Dendritic cell treated with granulocyte-macrophage colony-stimulating factor and Interleukin-4, amounts not matched to agents 40 ng/mL and 50 ng/mL, for 4 days (primary cell): ENCODE data around the gene DUSP23.

Experiments used
- H3K27ac Mint-ChIP-seq: one replicate; pipeline ENCODE4 v1.8.0; 2022; ENCODE audit warnings: mild to moderate bottlenecking, mixed read lengths
- H3K27me3 Mint-ChIP-seq: one replicate; pipeline ENCODE4 v1.8.0; 2022; ENCODE audit warnings: mild to moderate bottlenecking, mixed read lengths
- H3K36me3 Mint-ChIP-seq: one replicate; pipeline ENCODE4 v1.8.0; 2022; ENCODE audit warnings: low read depth, mixed read lengths
- H3K4me1 Mint-ChIP-seq: one replicate; pipeline ENCODE4 v1.8.0; 2022; ENCODE audit warnings: low read depth, mixed read lengths
- H3K4me3 Mint-ChIP-seq: one replicate; pipeline ENCODE4 v1.8.0; 2022; ENCODE audit warnings: mild to moderate bottlenecking, moderate library complexity, mixed read lengths
- H3K9me3 Mint-ChIP-seq: one replicate; pipeline ENCODE4 v1.8.0; 2022; ENCODE audit warnings: mixed read lengths
- intact Hi-C: fragments of 100-400 bp; cut with micrococcal nuclease; formaldehyde crosslinking; loops from one replicate; pipeline ENCODE4 v1.15.0; 2022

DUSP23 gene

GRCh38 chr1:159798893-159799292 lies 18.1 kb downstream of the DUSP23 start:
- Mint-ChIP-seq H3K36me3 (no peaks in the 10 kb centered on the region), H3K27me3 (peaks cover 13% of the 10 kb centered on the region), H3K4me3 (no peak overlapping the region), H3K9me3 (no peaks in the 10 kb centered on the region), H3K4me1 (peaks cover 52% of the 10 kb centered on the region), H3K27ac (no peak overlapping the region)
- intact Hi-C loops = loop anchor here (1.0 to 5.0 kb wide), 4 partner anchors 30 to 642 kb away; no protein-coding TSS in a partner anchor

GRCh38 chr1:159799446-159799985 lies 18.8 kb downstream of the DUSP23 start:
- H3K9me3 Mint-ChIP-seq = no peaks in the 10 kb centered on the region
- H3K27me3 Mint-ChIP-seq = peaks cover 14% of the 10 kb centered on the region
- H3K27ac Mint-ChIP-seq = no peak overlapping the region
- intact Hi-C loops = loop anchor here (1.0 to 5.0 kb wide), 3 partner anchors 30 to 642 kb away; no protein-coding TSS in a partner anchor
- no peak overlapping the region for H3K4me3 Mint-ChIP-seq
- H3K36me3 Mint-ChIP-seq = no peaks in the 10 kb centered on the region
- peaks cover 58% of the 10 kb centered on the region for H3K4me1 Mint-ChIP-seq

GRCh38 chr1:159800177-159800930 lies 19.6 kb downstream of the DUSP23 start:
- H3K9me3 Mint-ChIP-seq = no peaks in the 10 kb centered on the region
- H3K27me3 Mint-ChIP-seq = peaks cover 14% of the 10 kb centered on the region
- peaks cover 62% of the 10 kb centered on the region for H3K4me1 Mint-ChIP-seq
- no peak overlapping the region for H3K4me3 Mint-ChIP-seq
- intact Hi-C loops = no loop called here
- H3K27ac Mint-ChIP-seq = no peak overlapping the region
- H3K36me3 Mint-ChIP-seq = no peaks in the 10 kb centered on the region

GRCh38 chr1:159802111-159802510 lies 21.3 kb downstream of the DUSP23 start, which contains the start of gene FCRL6:
Gene FCRL6 (plus strand): TSS chr1:159802360. CDS start chr1:159802425, 65 bp downstream.
- Mint-ChIP-seq H3K27me3 (peaks cover 8% of the 10 kb centered on the region), H3K4me3 (peak within 1 kb of the TSS; percentile 33), H3K36me3 (peaks cover 9% of the 10 kb centered on the region), H3K27ac (peak within 1 kb of the TSS; percentile 11), H3K9me3 (no peaks in the 10 kb centered on the region), H3K4me1 (peaks cover 79% of the 10 kb centered on the region)
- intact Hi-C loops = no loop called here

- peak overlapping the region; percentile 45 for H3K27ac Mint-ChIP-seq
- H3K9me3 Mint-ChIP-seq = no peaks in the 10 kb centered on the region
- intact Hi-C loops = no loop called here
- no peak overlapping the region for H3K4me3 Mint-ChIP-seq
- peaks cover 25% of the 10 kb centered on the region for H3K36me3 Mint-ChIP-seq
- peaks cover 82% of the 10 kb centered on the region for H3K4me1 Mint-ChIP-seq
- peaks cover 11% of the 10 kb centered on the region for H3K27me3 Mint-ChIP-seq
Observed at GRCh38 chr1:159803956-159804689, 23.4 kb downstream of the DUSP23 start.

- Mint-ChIP-seq H3K27me3 (peaks cover 11% of the 10 kb centered on the region), H3K4me1 (peaks cover 77% of the 10 kb centered on the region), H3K4me3 (no peak overlapping the region), H3K9me3 (no peaks in the 10 kb centered on the region), H3K36me3 (peaks cover 33% of the 10 kb centered on the region), H3K27ac (no peak overlapping the region)
- intact Hi-C loops = no loop called here
Observed at GRCh38 chr1:159804924-159805323, 24.2 kb downstream of the DUSP23 start.

- H3K4me3 Mint-ChIP-seq = no peak overlapping the region
- no peaks in the 10 kb centered on the region for H3K9me3 Mint-ChIP-seq
- H3K27me3 Mint-ChIP-seq = peaks cover 6% of the 10 kb centered on the region
- peaks cover 44% of the 10 kb centered on the region for H3K4me1 Mint-ChIP-seq
- no peak overlapping the region for H3K27ac Mint-ChIP-seq
- intact Hi-C loops = no loop called here
- peaks cover 17% of the 10 kb centered on the region for H3K36me3 Mint-ChIP-seq
Observed at GRCh38 chr1:159815926-159816325, 35.2 kb downstream of the DUSP23 start.

- Mint-ChIP-seq H3K4me3 (no peak overlapping the region), H3K9me3 (no peaks in the 10 kb centered on the region), H3K4me1 (peaks cover 48% of the 10 kb centered on the region), H3K36me3 (peaks cover 25% of the 10 kb centered on the region), H3K27me3 (peaks cover 6% of the 10 kb centered on the region), H3K27ac (no peak overlapping the region)
- intact Hi-C loops = no loop called here
Observed at GRCh38 chr1:159817276-159818041, 36.7 kb downstream of the DUSP23 start.

GRCh38 chr1:159821171-159821867 lies 40.6 kb downstream of the DUSP23 start:
- H3K27me3 Mint-ChIP-seq = peaks cover 6% of the 10 kb centered on the region

GRCh38 chr1:159823406-159823805 lies 42.6 kb downstream of the DUSP23 start:
- H3K27me3 Mint-ChIP-seq = peaks cover 6% of the 10 kb centered on the region
- intact Hi-C loops = no loop called here
- no peak overlapping the region for H3K4me3 Mint-ChIP-seq
- peaks cover 85% of the 10 kb centered on the region for H3K4me1 Mint-ChIP-seq
- H3K36me3 Mint-ChIP-seq = peaks cover 44% of the 10 kb centered on the region
- H3K9me3 Mint-ChIP-seq = no peaks in the 10 kb centered on the region
- peak overlapping the region; percentile 99 for H3K27ac Mint-ChIP-seq

More at GRCh38 chr1:159821171-159821867, 40.6 kb downstream of the DUSP23 start:
- Mint-ChIP-seq H3K36me3 (peaks cover 28% of the 10 kb centered on the region), H3K4me1 (peaks cover 71% of the 10 kb centered on the region), H3K27ac (no peak overlapping the region), H3K4me3 (no peak overlapping the region), H3K9me3 (no peaks in the 10 kb centered on the region)
- intact Hi-C loops = no loop called here

GRCh38 chr1:159825564-159825963 lies 44.8 kb downstream of the DUSP23 start:
- intact Hi-C loops = loop anchor here (5.0 kb wide), 1 partner anchor 43 kb away; the partner anchor contains the start of gene DUSP23
- Mint-ChIP-seq H3K36me3 (peaks cover 52% of the 10 kb centered on the region), H3K27ac (peak overlapping the region; percentile 99), H3K27me3 (peaks cover 4% of the 10 kb centered on the region), H3K9me3 (no peaks in the 10 kb centered on the region), H3K4me1 (peaks cover 95% of the 10 kb centered on the region), H3K4me3 (peak overlapping the region; percentile 98)

- H3K27ac Mint-ChIP-seq = peak within 1 kb of the TSS; percentile 99
- peaks cover 4% of the 10 kb centered on the region for H3K27me3 Mint-ChIP-seq
- no peaks in the 10 kb centered on the region for H3K9me3 Mint-ChIP-seq
- intact Hi-C loops = loop anchor here (5.0 kb wide), 1 partner anchor 44 kb away; the partner anchor contains the start of gene DUSP23
- peak within 1 kb of the TSS; percentile 98 for H3K4me3 Mint-ChIP-seq
- peaks cover 62% of the 10 kb centered on the region for H3K36me3 Mint-ChIP-seq
- H3K4me1 Mint-ChIP-seq = peaks cover 95% of the 10 kb centered on the region
Observed at GRCh38 chr1:159826441-159827101, 45.8 kb downstream of the DUSP23 start, which contains the start of gene SLAMF8. Gene SLAMF8 (plus strand): TSS chr1:159826873. CDS start chr1:159826899, 26 bp downstream.
